GM13977 (cell line): ENCODE data around the gene TCF25.

Experiments used
- DNase-seq: peaks from one replicate; pipeline ENCODE4 v3.0.0; 2012; ENCODE audit warnings: low spot score
- CTCF ChIP-seq: IDR thresholded peaks from 2 replicates; pipeline ENCODE4 v1.5.1; 2012; ENCODE audit warnings: mild to moderate bottlenecking, control low read depth; ENCODE audit not compliant: insufficient read depth; ENCODE audit errors: extremely low read depth, missing control alignments
- in situ Hi-C: fragments of 300-500 bp; cut with MboI; formaldehyde crosslinking; loops from one replicate; pipeline ENCODE4 v1.12.0; 2022; ENCODE audit warnings: low sequenced_read_pairs, low pct_unique_long_range_greater_than_20kb, mixed read lengths, inconsistent platforms; ENCODE audit not compliant: unreplicated experiment

The TCF25 gene

GRCh38 chr16:89883346-89884040 lies 10.1 kb downstream of the TCF25 start:
- DNase-seq, result no peak
- in situ Hi-C loops, result no loop called here

GRCh38 chr16:89884041-89884421 lies 10.6 kb downstream of the TCF25 start:
- in situ Hi-C loops, result no loop called here
- TF ChIP-seq CTCF, result no peak
- no peak for DNase-seq

More at GRCh38 chr16:89883346-89884040, 10.1 kb downstream of the TCF25 start:
- no peak for TF ChIP-seq CTCF

DNA sequence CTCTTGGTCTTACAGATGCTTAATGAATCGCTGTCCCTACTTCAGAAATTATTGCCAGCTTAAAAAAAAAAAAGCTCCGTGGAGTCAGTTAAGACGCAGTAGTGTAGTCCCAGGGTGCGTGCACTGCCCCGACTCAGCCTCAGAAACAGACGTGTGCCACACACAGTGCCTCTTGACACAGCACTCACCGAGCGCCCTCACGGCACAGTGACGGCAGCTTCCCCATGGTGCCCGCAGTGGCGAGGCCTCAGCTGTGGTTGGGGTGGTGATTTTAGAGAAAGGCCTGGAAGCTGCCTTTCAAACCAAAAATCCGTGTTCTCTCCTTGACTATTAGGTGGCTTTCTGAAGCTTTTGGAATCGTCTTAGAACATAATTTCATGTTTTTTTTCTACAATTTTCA lies 13.9 kb downstream of the TCF25 start:
- no peak for DNase-seq
- TF ChIP-seq CTCF, result no peak
- in situ Hi-C loops, result no loop called here

DNA sequence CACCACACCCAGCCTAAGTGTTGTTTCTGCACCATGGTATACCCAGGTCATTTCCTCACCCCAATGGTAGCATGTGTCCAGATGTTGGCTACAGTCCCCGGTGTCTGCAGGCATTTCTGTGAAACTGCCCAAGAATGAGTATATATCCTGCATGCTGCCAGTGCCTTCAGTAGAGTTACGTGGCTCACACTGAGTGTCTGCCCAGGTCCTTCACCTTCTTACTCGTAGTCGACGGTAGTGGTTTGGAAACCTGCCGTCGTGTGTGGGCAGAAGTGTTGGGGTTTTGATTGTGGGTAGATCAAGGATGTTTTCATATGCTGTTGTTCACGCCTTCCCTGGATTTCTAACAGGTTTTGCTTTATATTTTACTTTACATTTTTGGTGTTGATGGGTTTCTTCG lies 16.8 kb downstream of the TCF25 start:
- TF ChIP-seq CTCF, result no peak
- in situ Hi-C loops, result no loop called here
- DNase-seq, result no peak

- no peak for DNase-seq
- in situ Hi-C loops, result no loop called here
- TF ChIP-seq CTCF, result no peak
Observed at GRCh38 chr16:89890886-89891657, 17.7 kb downstream of the TCF25 start.

DNA sequence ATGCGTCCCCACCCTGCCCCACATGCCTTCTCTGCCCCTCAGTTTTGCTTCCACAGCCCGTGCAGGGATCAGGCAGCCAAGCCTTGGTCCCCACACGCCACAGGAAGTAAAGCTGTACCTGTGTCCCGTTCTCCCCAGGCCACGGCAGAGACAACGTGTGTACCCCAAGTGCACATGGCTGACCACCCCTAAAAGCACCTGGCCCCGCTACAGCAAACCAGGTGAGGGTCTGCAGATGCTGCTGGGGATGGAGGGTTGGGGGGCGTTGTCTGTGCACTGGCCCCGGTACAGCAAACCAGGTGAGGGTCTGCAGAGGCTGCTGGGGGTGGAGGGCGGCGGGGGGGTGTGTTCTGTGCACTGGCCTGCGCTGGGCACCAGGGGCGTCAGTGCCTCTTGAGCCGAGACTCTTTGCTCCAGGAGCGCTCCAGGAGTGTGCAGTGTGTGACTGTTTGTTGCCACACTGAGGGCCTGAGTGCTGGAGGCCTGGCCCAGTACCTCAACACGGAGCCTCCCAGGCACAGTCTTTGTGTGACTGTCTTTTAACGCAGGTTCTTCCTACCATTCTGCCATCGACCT lies 18.8 kb downstream of the TCF25 start:
- no peak for TF ChIP-seq CTCF
- DNase-seq, result no peak
- in situ Hi-C loops, result no loop called here
